Gastroesophageal sphincter (tissue), 3 donors: ENCODE data around the gene CTXND1.

Source experiments
- CTCF ChIP-seq, 4 experiments: fragments of 200-600 bp in 2 of 4; fragments of 450-650 bp in 2 of 4; sonication (generic) in 1 of 4; IDR thresholded peaks; one replicate each; pipeline ENCODE4 v1.5.1; 2017 to 2019; ENCODE audit warnings: antibody characterized with exemption in 4 of 4, mild to moderate bottlenecking in 2 of 4, moderate library complexity in 2 of 4
- EP300 ChIP-seq: sonication (generic); formaldehyde crosslinking; IDR thresholded peaks from one replicate; pipeline ENCODE4 v1.6.1; 2017; ENCODE audit warnings: antibody characterized with exemption, mild to moderate bottlenecking
- POLR2A ChIP-seq, 2 donors: fragments of 450-650 bp; IDR thresholded peaks; one replicate each; pipeline ENCODE4 v1.6.1; 2017; ENCODE audit warnings: antibody characterized with exemption in 2 of 2, mild to moderate bottlenecking in 2 of 2, moderate library complexity in 1 of 2
- POLR2AphosphoS5 ChIP-seq: sonication (generic); formaldehyde crosslinking; IDR thresholded peaks from one replicate; pipeline ENCODE4 v1.6.1; 2017; ENCODE audit warnings: antibody characterized with exemption

DNA sequence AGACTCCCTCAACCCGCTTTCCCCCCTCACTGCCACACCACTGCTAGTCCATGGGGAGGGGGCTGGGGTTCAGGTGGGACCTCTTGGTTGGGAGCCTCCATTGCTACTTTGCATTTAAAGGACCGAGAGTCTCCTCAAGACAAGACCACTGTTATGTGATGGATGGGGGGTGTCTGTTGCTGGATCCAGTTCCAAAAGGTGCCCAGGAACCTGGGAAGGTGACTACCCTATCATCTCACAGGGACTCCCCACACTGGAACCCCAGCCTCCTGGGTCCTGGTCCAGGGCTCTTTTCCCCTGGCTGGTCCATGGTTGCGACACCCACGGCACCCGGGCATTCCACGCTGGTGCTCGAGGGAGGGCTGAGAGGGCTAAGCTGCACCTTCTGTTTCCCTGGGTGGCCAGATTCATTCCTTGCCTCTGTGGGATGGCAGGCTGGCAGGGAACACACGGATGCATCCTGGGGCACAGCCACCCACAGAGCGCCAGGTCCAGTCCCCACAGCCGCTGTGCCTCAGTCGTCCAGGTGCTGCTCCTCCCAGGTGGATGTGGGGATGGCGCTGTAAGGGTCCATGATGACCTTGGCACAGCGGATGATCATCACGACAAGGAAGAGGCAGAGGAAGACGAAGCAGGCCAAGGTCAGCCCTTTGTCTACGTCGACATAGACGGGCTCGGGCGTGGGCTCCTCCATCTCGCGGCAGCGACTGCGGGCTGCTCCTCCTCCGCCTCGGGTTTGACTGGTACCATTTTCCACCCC lies 50.6 kb downstream of the CTXND1 start:
- TF ChIP-seq CTCF (IDR thresholded peaks at IDR 0.05) (no peak), EP300 (no peak), POLR2A (IDR thresholded peaks at IDR 0.05) (no peak), POLR2AphosphoS5 (no peak)
